HepG2 (cell line): ENCODE measurements around the gene SERPINF2. TPM values are rescaled to one million over a fixed set of nuclear protein-coding genes. Genes with fewer than 3 reads are reported as not detected.

Source experiments
- AKAP8 ChIP-seq: sonication (generic); formaldehyde crosslinking; IDR thresholded peaks from 2 replicates; pipeline ENCODE4 v1.5.1; 2020; ENCODE audit warnings: mild to moderate bottlenecking, missing genetic modification reagents
- ARHGAP35 ChIP-seq: sonication (generic); formaldehyde crosslinking; IDR thresholded peaks from 2 replicates; pipeline ENCODE4 v1.9.0; 2022; ENCODE audit warnings: mild to moderate bottlenecking, inconsistent platforms, moderate library complexity, missing genetic modification reagents, borderline replicate concordance
- HDAC1 ChIP-seq: sonication (generic); formaldehyde crosslinking; IDR thresholded peaks from 2 replicates; pipeline ENCODE4 v1.5.1; 2020; ENCODE audit warnings: mild to moderate bottlenecking, missing genetic modification reagents
- HOXA9 ChIP-seq: sonication (generic); formaldehyde crosslinking; IDR thresholded peaks from 2 replicates; pipeline ENCODE4 v1.8.1; 2022; ENCODE audit warnings: missing genetic modification reagents, mild to moderate bottlenecking, moderate library complexity, borderline replicate concordance
- IKZF5 ChIP-seq: IDR thresholded peaks from 2 replicates; pipeline ENCODE4 v1.6.1; 2018; ENCODE audit warnings: missing genetic modification reagents, mild to moderate bottlenecking, missing compliant biosample characterization
- KDM1A ChIP-seq: IDR thresholded peaks from 2 replicates; pipeline ENCODE4 v1.6.1; 2016; ENCODE audit warnings: missing compliant biosample characterization
- KLF12 ChIP-seq: sonication (generic); formaldehyde crosslinking; IDR thresholded peaks from 2 replicates; pipeline ENCODE4 v1.4.0; 2020; ENCODE audit warnings: missing genetic modification reagents, borderline replicate concordance
- MAF1 ChIP-seq: sonication (generic); formaldehyde crosslinking; IDR thresholded peaks from 2 replicates; pipeline ENCODE4 v1.5.0; 2020; ENCODE audit warnings: missing genetic modification reagents, borderline replicate concordance
- MIER3 ChIP-seq: IDR thresholded peaks from 2 replicates; pipeline ENCODE4 v1.6.1; 2016; ENCODE audit warnings: missing compliant biosample characterization, borderline replicate concordance
- MNT ChIP-seq: fragments of 450-650 bp; IDR thresholded peaks from 2 replicates; pipeline ENCODE4 v1.6.1; 2016
- NFKB2 ChIP-seq: sonication (generic); formaldehyde crosslinking; IDR thresholded peaks from 2 replicates; pipeline ENCODE4 v1.4.0; 2020; ENCODE audit warnings: missing genetic modification reagents, borderline replicate concordance
- NFKBIZ ChIP-seq: IDR thresholded peaks from 2 replicates; pipeline ENCODE4 v1.6.1; 2018; ENCODE audit warnings: missing genetic modification reagents, missing compliant biosample characterization
- PLRG1 ChIP-seq: fragments of 450-650 bp; conservative IDR thresholded peaks from 2 replicates; pipeline ENCODE4 v1.6.1; 2016
- RBFOX2 ChIP-seq: fragments of 200-400 bp; formaldehyde crosslinking; IDR thresholded peaks from 2 replicates; pipeline ENCODE4 v1.6.1; 2017; ENCODE audit warnings: low read depth, mild to moderate bottlenecking, low read length
- SIN3B ChIP-seq: fragments of 150-350 bp; IDR thresholded peaks from 2 replicates; pipeline ENCODE4 v1.6.1; 2014; ENCODE audit warnings: low read length
- SMAD9 ChIP-seq: sonication (generic); formaldehyde crosslinking; IDR thresholded peaks from 2 replicates; pipeline ENCODE4 v1.5.1; 2020; ENCODE audit warnings: mild to moderate bottlenecking, missing genetic modification reagents
- TAF15 ChIP-seq: fragments of 200-400 bp; formaldehyde crosslinking; IDR thresholded peaks from one replicate; pipeline ENCODE4 v1.6.1; 2018; ENCODE audit warnings: mild to moderate bottlenecking, low read depth, low read length; ENCODE audit not compliant: poor library complexity, severe bottlenecking
- THRA ChIP-seq: sonication (generic); formaldehyde crosslinking; IDR thresholded peaks from 2 replicates; pipeline ENCODE4 v1.4.0; 2020; ENCODE audit warnings: missing genetic modification reagents, borderline replicate concordance
- TMF1 ChIP-seq: sonication (generic); formaldehyde crosslinking; IDR thresholded peaks from 2 replicates; pipeline ENCODE4 v1.8.1; 2022; ENCODE audit warnings: low read depth, missing genetic modification reagents
- U2AF2 ChIP-seq: fragments of 200-400 bp; formaldehyde crosslinking; IDR thresholded peaks from 2 replicates; pipeline ENCODE4 v1.6.1; 2017; ENCODE audit warnings: low read depth, mild to moderate bottlenecking, low read length
- ZNF326 ChIP-seq: sonication (generic); formaldehyde crosslinking; IDR thresholded peaks from 2 replicates; pipeline ENCODE4 v1.4.0; 2020; ENCODE audit warnings: missing genetic modification reagents, borderline replicate concordance
- ZNF557 ChIP-seq: sonication (generic); formaldehyde crosslinking; IDR thresholded peaks from 2 replicates; pipeline ENCODE4 v1.4.0; 2020; ENCODE audit warnings: missing genetic modification reagents
- ZNF576 ChIP-seq: sonication (generic); formaldehyde crosslinking; IDR thresholded peaks from 2 replicates; pipeline ENCODE4 v1.4.0; 2020; ENCODE audit warnings: mild to moderate bottlenecking, missing genetic modification reagents
- ZNF598 ChIP-seq: sonication (generic); formaldehyde crosslinking; IDR thresholded peaks from 2 replicates; pipeline ENCODE4 v1.5.1; 2020; ENCODE audit warnings: mild to moderate bottlenecking, missing genetic modification reagents, borderline replicate concordance
- ZNF879 ChIP-seq: sonication (generic); formaldehyde crosslinking; IDR thresholded peaks from 2 replicates; pipeline ENCODE4 v1.8.1; 2023; ENCODE audit warnings: missing genetic modification reagents
- ZSCAN29 ChIP-seq: sonication (generic); formaldehyde crosslinking; conservative IDR thresholded peaks from 2 replicates; pipeline ENCODE4 v1.4.0; 2020; ENCODE audit warnings: mild to moderate bottlenecking, missing genetic modification reagents
- polyA plus RNA-seq, 8 experiments: library from polyadenylated mRNA; depleted of rRNA in 3 of 8; stranded (reverse) in 7 of 8; unstranded in 1 of 8; fragments of >200 nt; fragmentation: Illumina TruSeq in 4 of 8; extraction: Trizol in 4 of 8; gene quantifications; 2 replicates each; pipeline versions ENCODE4 v1.2.1 to v1.2.3, GENCODE V29; 2011 to 2016; ENCODE audit warnings: low read depth in 4 of 8, missing spikeins in 1 of 8, mixed read lengths in 1 of 8; ENCODE audit not compliant: insufficient read depth in 1 of 8
- total RNA-seq, 5 experiments: library from RNA; depleted of rRNA; stranded (reverse); fragments of >200 nt; fragmentation: Illumina TruSeq; extraction: Trizol; gene quantifications; 2 replicates each; pipeline ENCODE4 v1.2.3, GENCODE V29; 2016; ENCODE audit warnings: low read depth in 1 of 5

Gene SERPINF2
- total and polyA plus RNA-seq, 2 of the 13 experiments (the other 11 are each of a cell fraction or from before 2014, with no cell fraction given): 309 to 548 TPM

- TF ChIP-seq TMF1 (CRISPR knock-in tag): no peak
- peak; percentile 83; the same call in 1 of the 2 replicates for TF ChIP-seq MAF1 (CRISPR knock-in tag)
- no peak for TF ChIP-seq SMAD9
- TF ChIP-seq ZNF879 (CRISPR knock-in tag): 0 out of 2 replicates have a peak, but pooled peaks have one; percentile 47
- TF ChIP-seq HOXA9 (CRISPR knock-in tag): no peak
- no peak for TF ChIP-seq PLRG1
- TF ChIP-seq ARHGAP35 (CRISPR knock-in tag): no peak
- peak; percentile 68 for TF ChIP-seq NFKBIZ (CRISPR knock-in tag)
- TF ChIP-seq IKZF5 (CRISPR knock-in tag): peak; percentile 95
- TF ChIP-seq MIER3 (CRISPR knock-in tag): peak; percentile 97
- TF ChIP-seq ZNF326 (CRISPR knock-in tag): no peak
- TF ChIP-seq KLF12 (CRISPR knock-in tag): peak; percentile 85
- no peak; the same call in 1 of the 2 replicates for TF ChIP-seq ZNF576 (CRISPR knock-in tag)
- TF ChIP-seq HDAC1 (CRISPR knock-in tag): peak; percentile 98
- TF ChIP-seq THRA (CRISPR knock-in tag): peak; percentile 97
- TF ChIP-seq U2AF2: no peak
- peak; percentile 68 for TF ChIP-seq MNT
- TF ChIP-seq SIN3B: no peak
- TF ChIP-seq NFKB2 (CRISPR knock-in tag): peak; percentile 27; the same call in 1 of the 2 replicates
- peak; percentile 88 for TF ChIP-seq AKAP8
- TF ChIP-seq ZNF557 (CRISPR knock-in tag): no peak; the same call in 1 of the 2 replicates
- TF ChIP-seq ZSCAN29 (CRISPR knock-in tag): peak; percentile 73; the same call in 1 of the 2 replicates
- no peak for TF ChIP-seq ZNF598 (CRISPR knock-in tag)
- TF ChIP-seq TAF15: no peak
- TF ChIP-seq KDM1A (CRISPR knock-in tag): peak; percentile 98
- peak; percentile 13; the same call in 1 of the 2 replicates for TF ChIP-seq RBFOX2
Observed at GRCh38 chr17:1736348-1737281, 6.1 kb upstream of the SERPINF2 start (continued).
